Measurements from ENCODE around the gene RPL3.
"Not testable (repeated sequence)": the region's sequence is repeated elsewhere in the genome, so short reads cannot be mapped to it uniquely, and the experiment has no call there.

Gene RPL3

GRCh38 chr22:39343259-39344045 lies 24.0 kb upstream of the RPL3 start:
- peaks cover 4% of the 10 kb centered on the region for H3K4me1 Mint-ChIP-seq (ENCODE audit: low read depth)
- H3K27ac Mint-ChIP-seq, result no peak overlapping the region
- H3K9me3 Mint-ChIP-seq, result no peaks in the 10 kb centered on the region
- H3K27me3 Mint-ChIP-seq, result peaks cover 3% of the 10 kb centered on the region
- no peaks in the 10 kb centered on the region for H3K36me3 Mint-ChIP-seq (ENCODE audit: low read depth)
- H3K4me3 Mint-ChIP-seq, result no peak overlapping the region
- DNase-seq, result peak; percentile 63

- Mint-ChIP-seq H3K27ac (no peak overlapping the region), H3K9me3 (no peaks in the 10 kb centered on the region), H3K27me3 (peaks cover 3% of the 10 kb centered on the region), H3K36me3 (ENCODE audit: low read depth) (no peaks in the 10 kb centered on the region), H3K4me3 (no peak overlapping the region), H3K4me1 (ENCODE audit: low read depth) (peaks cover 4% of the 10 kb centered on the region)
- no peak for DNase-seq
Measured at GRCh38 chr22:39341179-39341578, 21.8 kb upstream of the RPL3 start.

DNA sequence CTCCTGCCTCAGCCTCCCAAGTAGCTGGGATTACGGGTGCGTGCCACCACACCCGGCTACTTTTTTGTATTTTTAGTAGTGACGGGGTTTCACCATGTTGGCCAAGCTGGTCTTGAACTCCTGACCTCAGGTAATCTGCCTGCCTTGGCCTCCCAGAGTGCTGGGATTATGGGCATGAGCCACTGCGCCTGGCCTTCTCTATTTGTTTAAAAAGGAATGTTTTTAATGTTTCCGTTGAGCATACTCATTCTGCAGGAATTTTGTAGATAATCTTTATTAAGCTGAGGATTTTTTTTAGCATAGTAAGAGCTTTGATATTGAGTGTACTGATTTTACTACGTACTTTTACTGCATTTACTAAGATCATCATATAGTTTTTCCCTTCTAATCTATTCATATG lies 20.4 kb upstream of the RPL3 start:
- not testable (repeated sequence) for H3K27ac Mint-ChIP-seq; H3K36me3 Mint-ChIP-seq (ENCODE audit: low read depth); H3K9me3 Mint-ChIP-seq; H3K4me3 Mint-ChIP-seq; H3K27me3 Mint-ChIP-seq; H3K4me1 Mint-ChIP-seq (ENCODE audit: low read depth); DNase-seq

DNA sequence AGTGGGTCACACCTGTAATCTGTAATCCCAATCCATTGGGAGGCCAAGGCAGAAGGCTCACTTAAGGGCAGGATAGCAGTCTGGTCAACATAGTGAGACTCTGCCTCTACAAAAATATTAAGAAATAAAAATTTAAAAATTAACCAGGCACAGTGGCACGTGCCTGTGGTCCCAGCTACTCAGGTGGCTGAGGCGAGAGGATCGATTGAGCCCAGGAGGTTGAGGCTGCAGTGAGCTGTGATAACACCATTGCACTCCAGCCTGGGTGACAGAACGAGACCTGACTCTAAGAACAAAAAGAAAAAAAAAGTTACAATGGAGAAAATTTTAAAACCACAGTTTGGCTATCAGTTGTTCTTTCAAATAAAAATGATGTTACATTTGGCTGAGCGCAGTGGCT lies 17.0 kb upstream of the RPL3 start:
- Mint-ChIP-seq H3K27ac (no peak overlapping the region), H3K9me3 (no peaks in the 10 kb centered on the region), H3K4me1 (ENCODE audit: low read depth) (peaks cover 13% of the 10 kb centered on the region), H3K4me3 (no peak overlapping the region), H3K27me3 (no peaks in the 10 kb centered on the region), H3K36me3 (ENCODE audit: low read depth) (no peaks in the 10 kb centered on the region)
- DNase-seq, result no peak

- Mint-ChIP-seq H3K27me3 (no peaks in the 10 kb centered on the region), H3K27ac (peak overlapping the region; percentile 15)
Measured at GRCh38 chr22:39332441-39333064, 13.1 kb upstream of the RPL3 start.

GRCh38 chr22:39330553-39330952 lies 11.1 kb upstream of the RPL3 start:
- not testable (repeated sequence) for H3K36me3 Mint-ChIP-seq (ENCODE audit: low read depth); DNase-seq; H3K27me3 Mint-ChIP-seq; H3K4me3 Mint-ChIP-seq; H3K9me3 Mint-ChIP-seq; H3K27ac Mint-ChIP-seq
- peaks cover 15% of the 10 kb centered on the region for H3K4me1 Mint-ChIP-seq (ENCODE audit: low read depth)

More at GRCh38 chr22:39332441-39333064, 13.1 kb upstream of the RPL3 start:
- DNase-seq, result no peak
- Mint-ChIP-seq H3K4me1 (ENCODE audit: low read depth) (peaks cover 15% of the 10 kb centered on the region), H3K36me3 (ENCODE audit: low read depth) (no peaks in the 10 kb centered on the region), H3K9me3 (no peaks in the 10 kb centered on the region), H3K4me3 (no peak overlapping the region)

DNA sequence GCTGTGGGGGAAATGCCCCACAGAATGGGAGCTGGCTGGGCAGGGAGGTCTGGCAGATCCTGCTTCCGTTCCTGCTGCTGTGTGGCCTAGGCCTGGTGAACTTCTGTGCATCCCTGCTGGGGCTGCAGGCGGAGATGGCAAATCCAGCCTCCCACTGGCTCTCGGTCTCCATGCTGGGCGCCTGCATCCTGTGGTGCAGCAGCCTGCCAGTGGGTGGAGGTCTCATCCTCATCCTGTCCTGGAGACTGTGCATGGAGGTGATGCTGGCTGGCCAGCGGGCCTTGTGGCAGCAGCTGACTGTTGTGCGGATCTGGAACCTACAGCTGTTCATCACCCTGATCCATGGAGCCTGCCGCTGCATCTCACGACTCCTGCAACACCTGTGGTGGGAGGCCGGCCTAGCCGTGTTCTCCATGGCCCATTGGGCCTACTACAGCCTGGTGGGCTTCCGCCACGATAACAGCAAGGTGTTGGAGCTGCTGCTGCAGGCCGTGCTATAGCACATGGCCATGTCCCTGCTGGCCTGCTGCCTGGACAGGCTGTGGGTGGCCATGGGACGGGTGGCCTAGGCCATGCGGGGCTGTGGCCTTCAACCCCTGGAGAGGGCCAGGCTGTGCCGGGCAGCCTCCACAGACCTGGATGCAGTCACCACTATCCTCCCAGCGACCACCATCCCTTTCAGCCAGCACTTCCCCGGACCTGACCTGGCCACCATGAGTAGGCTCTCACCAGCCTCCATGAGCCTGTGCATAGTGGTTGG lies 8.8 kb upstream of the RPL3 start:
- Mint-ChIP-seq H3K27me3 (no peaks in the 10 kb centered on the region), H3K9me3 (no peaks in the 10 kb centered on the region), H3K4me1 (ENCODE audit: low read depth) (peaks cover 15% of the 10 kb centered on the region), H3K27ac (no peak overlapping the region), H3K4me3 (no peak overlapping the region), H3K36me3 (ENCODE audit: low read depth) (no peaks in the 10 kb centered on the region)
- no peak for DNase-seq

DNA sequence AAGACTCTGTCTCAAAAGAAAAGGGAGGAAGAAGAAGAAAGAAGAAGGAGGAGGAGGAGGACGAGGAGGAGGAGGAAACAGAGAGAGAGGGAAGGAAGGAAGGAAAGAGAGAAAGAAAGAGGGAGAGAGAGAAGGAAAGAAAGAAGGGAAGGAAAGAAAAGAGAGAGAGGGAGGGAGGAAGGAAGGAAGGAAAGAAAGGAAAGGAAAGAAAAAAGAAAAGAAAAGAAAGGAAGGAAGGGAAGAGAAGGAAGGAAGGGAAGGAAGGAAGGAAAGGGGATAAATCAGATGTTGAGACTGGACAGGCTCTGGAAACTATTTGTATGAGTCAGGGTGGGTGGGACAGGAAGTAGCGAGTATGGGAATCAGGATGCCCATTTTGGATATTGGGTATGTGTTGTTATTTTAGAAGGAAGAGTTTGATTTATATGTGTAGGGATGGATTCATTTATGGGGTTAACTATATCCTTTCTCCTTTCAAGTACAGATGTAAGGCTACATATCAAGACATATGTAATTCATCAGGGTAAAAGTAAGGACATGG lies 6.0 kb upstream of the RPL3 start:
- H3K27ac Mint-ChIP-seq, result no peak overlapping the region
- no peaks in the 10 kb centered on the region for H3K36me3 Mint-ChIP-seq (ENCODE audit: low read depth)
- no peak for DNase-seq
- H3K27me3 Mint-ChIP-seq, result no peaks in the 10 kb centered on the region
- peaks cover 3% of the 10 kb centered on the region for H3K4me1 Mint-ChIP-seq (ENCODE audit: low read depth)
- no peaks in the 10 kb centered on the region for H3K9me3 Mint-ChIP-seq
- no peak overlapping the region for H3K4me3 Mint-ChIP-seq

DNA sequence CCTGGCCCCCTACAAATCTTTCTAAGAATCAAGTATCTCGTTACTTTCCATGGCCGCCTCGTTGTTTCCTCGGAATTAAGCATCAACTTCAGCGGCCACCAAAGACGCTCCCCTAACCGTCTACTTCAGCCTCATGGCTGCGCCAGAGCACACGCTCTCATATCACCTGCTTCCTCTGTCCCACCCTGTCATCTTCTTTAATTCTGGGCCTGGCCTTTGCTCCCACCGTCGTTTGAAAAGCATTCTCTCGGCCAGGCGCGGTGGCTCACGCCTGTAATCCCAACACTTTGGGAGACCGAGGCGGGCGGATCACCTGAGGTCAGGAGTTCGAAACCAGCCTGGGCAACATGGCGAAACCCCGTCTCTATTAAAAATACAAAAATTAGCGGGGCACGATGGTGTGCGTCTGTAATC lies 1.2 kb upstream of the RPL3 start:
- Mint-ChIP-seq H3K4me3 (peak overlapping the region; percentile 99), H3K4me1 (ENCODE audit: low read depth) (peaks cover 21% of the 10 kb centered on the region), H3K27ac (peak overlapping the region; percentile 99), H3K36me3 (ENCODE audit: low read depth) (peaks cover 46% of the 10 kb centered on the region)
- not testable (repeated sequence) for DNase-seq, H3K27me3 Mint-ChIP-seq, H3K9me3 Mint-ChIP-seq

DNA sequence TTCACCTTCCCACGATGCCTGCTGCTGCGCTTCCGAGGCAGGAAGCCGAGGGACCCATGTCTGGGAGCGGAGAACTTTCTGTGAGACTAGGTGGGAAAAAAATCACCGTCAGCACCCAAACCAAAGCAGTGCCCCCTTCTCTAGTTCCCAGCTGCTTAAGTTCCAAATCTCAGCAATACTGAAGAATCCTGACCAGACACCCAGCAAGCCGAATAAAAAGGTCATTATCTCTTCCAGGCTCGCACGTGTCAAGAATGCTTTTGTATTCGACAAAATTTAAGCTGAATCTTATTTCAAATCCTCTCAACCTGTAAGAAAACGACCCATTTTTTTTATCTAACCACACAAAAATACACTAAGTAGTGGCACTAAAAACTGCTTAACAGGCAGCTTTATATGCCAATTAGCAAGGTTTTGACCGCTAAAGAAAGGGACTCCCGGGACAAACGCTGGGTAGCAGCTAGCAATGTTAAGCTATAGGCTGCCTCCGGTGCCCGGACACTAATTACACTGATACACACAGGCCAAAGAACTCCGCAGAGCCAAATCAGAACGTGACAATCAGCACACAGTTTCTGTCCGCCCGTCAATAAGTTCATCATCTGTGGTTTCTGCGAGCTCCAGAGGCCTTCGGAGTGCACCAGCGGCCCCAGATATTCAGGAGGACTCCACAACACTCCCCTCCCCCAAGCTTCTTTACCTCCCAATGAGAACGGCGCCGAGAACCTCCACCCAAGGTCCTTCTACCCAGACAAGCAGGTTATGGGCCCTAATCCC lies 728 bp downstream of the RPL3 start:
- peaks cover 39% of the 10 kb centered on the region for H3K4me1 Mint-ChIP-seq (ENCODE audit: low read depth)
- peak overlapping the region; percentile 99 for H3K27ac Mint-ChIP-seq
- peak overlapping the region; percentile 99 for H3K4me3 Mint-ChIP-seq
- H3K36me3 Mint-ChIP-seq (ENCODE audit: low read depth), result peaks cover 65% of the 10 kb centered on the region
- no peak for DNase-seq
- H3K27me3 Mint-ChIP-seq, result no peaks in the 10 kb centered on the region
- H3K9me3 Mint-ChIP-seq, result no peaks in the 10 kb centered on the region

DNA sequence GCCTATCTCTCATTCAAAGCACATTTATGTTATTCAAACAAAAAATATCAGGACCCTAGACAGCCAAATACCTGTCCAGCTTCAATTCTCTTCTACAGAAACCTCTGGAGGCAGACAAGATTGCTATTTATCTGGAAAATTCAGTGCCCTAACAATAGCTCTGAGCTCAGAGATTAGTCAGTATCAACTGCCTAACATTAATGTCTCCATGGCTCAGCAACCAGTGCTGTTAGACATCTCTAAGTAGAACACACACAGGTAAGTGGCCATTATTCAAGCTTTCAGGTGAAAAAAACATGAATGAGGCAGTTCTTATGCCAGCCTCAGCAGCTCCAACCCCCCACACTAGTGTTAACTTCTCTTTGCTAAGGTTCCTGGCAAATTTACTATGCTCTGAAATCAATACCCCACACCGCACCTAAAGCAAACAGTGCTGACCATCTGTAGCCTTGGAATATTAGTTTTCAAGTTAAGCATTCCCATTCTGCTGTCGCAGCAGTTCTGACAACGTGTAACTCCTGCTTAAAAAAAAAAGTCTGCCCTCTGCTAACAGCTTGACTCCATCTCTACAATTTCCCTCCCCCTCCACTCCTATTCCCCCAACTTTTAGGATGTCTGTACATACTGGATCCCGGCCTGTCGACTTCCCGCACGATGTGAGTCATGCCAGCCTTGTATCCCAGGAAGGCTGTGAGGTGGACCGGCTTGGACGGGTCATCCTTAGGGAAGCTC lies 1.5 kb downstream of the RPL3 start:
- Mint-ChIP-seq H3K27ac (peak overlapping the region; percentile 99), H3K4me3 (peak overlapping the region; percentile 99), H3K9me3 (no peaks in the 10 kb centered on the region), H3K27me3 (no peaks in the 10 kb centered on the region), H3K4me1 (ENCODE audit: low read depth) (peaks cover 45% of the 10 kb centered on the region), H3K36me3 (ENCODE audit: low read depth) (peaks cover 73% of the 10 kb centered on the region)
- no peak for DNase-seq

- H3K4me1 Mint-ChIP-seq (ENCODE audit: low read depth), result peaks cover 49% of the 10 kb centered on the region
Measured at GRCh38 chr22:39317084-39317774, 2.2 kb downstream of the RPL3 start.

DNA sequence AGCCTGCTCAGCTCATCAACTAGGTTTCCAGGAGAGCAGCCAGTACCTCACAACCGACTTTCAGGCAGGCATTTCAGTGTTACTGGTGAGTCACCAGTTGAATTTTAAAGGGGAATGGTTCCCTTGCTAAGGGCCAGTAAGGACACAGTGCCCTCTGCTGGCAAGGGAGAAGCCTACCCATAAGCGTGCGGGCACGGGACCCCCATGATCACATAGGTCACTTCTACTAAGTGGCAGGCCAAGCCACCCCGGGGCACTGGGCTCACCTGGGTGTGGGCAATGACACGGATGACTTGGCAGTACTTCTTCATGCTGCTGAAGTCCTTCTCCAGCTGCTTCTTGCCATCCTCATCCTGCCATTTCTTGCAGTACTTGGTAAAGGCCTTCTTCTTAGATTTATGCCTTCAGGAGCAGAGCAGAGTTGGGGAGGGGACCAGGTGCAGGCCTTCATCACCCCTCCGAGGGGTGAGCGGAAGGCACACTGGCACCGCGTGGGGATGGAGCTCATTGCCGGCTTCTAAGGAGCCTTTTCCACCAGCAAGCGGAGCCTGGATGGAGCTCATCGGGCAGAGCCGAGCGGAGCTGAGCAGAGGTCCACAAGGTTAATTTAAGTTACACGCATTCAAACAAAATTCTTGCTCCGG lies 2.9 kb downstream of the RPL3 start:
- Mint-ChIP-seq H3K4me1 (ENCODE audit: low read depth) (peaks cover 52% of the 10 kb centered on the region), H3K9me3 (no peaks in the 10 kb centered on the region), H3K36me3 (ENCODE audit: low read depth) (peaks cover 87% of the 10 kb centered on the region), H3K27ac (peak overlapping the region; percentile 99), H3K4me3 (peak overlapping the region; percentile 99), H3K27me3 (no peaks in the 10 kb centered on the region)
- peak; percentile 81 for DNase-seq

More at GRCh38 chr22:39317084-39317774, 2.2 kb downstream of the RPL3 start:
- Mint-ChIP-seq H3K27me3 (no peaks in the 10 kb centered on the region), H3K9me3 (no peaks in the 10 kb centered on the region), H3K36me3 (ENCODE audit: low read depth) (peaks cover 80% of the 10 kb centered on the region), H3K27ac (peak overlapping the region; percentile 99), H3K4me3 (peak overlapping the region; percentile 99)
- peak; percentile 57 for DNase-seq
